ENCODE results near the gene OLFM3.

Gene OLFM3

GRCh38 chr1:102015728-102016127 lies 19.0 kb upstream of the OLFM3 start:
- TF ChIP-seq, protein P1, sequence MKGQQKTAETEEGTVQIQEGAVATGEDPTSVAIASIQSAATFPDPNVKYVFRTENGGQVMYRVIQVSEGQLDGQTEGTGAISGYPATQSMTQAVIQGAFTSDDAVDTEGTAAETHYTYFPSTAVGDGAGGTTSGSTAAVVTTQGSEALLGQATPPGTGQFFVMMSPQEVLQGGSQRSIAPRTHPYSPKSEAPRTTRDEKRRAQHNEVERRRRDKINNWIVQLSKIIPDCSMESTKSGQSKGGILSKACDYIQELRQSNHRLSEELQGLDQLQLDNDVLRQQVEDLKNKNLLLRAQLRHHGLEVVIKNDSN (IDR thresholded peaks at IDR 0.05), result no peak
- TF ChIP-seq CREB1 (IDR thresholded peaks at IDR 0.05; ENCODE audit: low read depth), result no peak
- TF ChIP-seq TCF12 (IDR thresholded peaks at IDR 0.05; ENCODE audit: low read depth), result no peak
- TF ChIP-seq, protein P2, sequence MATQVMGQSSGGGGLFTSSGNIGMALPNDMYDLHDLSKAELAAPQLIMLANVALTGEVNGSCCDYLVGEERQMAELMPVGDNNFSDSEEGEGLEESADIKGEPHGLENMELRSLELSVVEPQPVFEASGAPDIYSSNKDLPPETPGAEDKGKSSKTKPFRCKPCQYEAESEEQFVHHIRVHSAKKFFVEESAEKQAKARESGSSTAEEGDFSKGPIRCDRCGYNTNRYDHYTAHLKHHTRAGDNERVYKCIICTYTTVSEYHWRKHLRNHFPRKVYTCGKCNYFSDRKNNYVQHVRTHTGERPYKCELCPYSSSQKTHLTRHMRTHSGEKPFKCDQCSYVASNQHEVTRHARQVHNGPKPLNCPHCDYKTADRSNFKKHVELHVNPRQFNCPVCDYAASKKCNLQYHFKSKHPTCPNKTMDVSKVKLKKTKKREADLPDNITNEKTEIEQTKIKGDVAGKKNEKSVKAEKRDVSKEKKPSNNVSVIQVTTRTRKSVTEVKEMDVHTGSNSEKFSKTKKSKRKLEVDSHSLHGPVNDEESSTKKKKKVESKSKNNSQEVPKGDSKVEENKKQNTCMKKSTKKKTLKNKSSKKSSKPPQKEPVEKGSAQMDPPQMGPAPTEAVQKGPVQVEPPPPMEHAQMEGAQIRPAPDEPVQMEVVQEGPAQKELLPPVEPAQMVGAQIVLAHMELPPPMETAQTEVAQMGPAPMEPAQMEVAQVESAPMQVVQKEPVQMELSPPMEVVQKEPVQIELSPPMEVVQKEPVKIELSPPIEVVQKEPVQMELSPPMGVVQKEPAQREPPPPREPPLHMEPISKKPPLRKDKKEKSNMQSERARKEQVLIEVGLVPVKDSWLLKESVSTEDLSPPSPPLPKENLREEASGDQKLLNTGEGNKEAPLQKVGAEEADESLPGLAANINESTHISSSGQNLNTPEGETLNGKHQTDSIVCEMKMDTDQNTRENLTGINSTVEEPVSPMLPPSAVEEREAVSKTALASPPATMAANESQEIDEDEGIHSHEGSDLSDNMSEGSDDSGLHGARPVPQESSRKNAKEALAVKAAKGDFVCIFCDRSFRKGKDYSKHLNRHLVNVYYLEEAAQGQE (IDR thresholded peaks at IDR 0.05; ENCODE audit: low read depth), result no peak
- TF ChIP-seq, protein P3, sequence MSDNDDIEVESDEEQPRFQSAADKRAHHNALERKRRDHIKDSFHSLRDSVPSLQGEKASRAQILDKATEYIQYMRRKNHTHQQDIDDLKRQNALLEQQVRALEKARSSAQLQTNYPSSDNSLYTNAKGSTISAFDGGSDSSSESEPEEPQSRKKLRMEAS (IDR thresholded peaks at IDR 0.05), result no peak
- TF ChIP-seq TAF1 (IDR thresholded peaks at IDR 0.05; ENCODE audit: low read depth), result no peak
- TF ChIP-seq CEBPB (IDR thresholded peaks at IDR 0.05), result no peak
- no peak for TF ChIP-seq RAD21 (IDR thresholded peaks at IDR 0.05; ENCODE audit: low read depth)
- no peak for TF ChIP-seq FOXM1 (IDR thresholded peaks at IDR 0.05; ENCODE audit: borderline replicate concordance, low read depth)
- TF ChIP-seq NFIC (IDR thresholded peaks at IDR 0.05), result no peak
- TF ChIP-seq ZBTB7A (IDR thresholded peaks at IDR 0.05; ENCODE audit: low read depth), result no peak
- no peak for TF ChIP-seq TEAD4 (IDR thresholded peaks at IDR 0.05)
- TF ChIP-seq EP300 (IDR thresholded peaks at IDR 0.05; ENCODE audit: borderline replicate concordance), result no peak
- no peak for TF ChIP-seq YY1 (IDR thresholded peaks at IDR 0.05; ENCODE audit: low read depth)
- no peak for TF ChIP-seq EGR1 (IDR thresholded peaks at IDR 0.05)

DNA sequence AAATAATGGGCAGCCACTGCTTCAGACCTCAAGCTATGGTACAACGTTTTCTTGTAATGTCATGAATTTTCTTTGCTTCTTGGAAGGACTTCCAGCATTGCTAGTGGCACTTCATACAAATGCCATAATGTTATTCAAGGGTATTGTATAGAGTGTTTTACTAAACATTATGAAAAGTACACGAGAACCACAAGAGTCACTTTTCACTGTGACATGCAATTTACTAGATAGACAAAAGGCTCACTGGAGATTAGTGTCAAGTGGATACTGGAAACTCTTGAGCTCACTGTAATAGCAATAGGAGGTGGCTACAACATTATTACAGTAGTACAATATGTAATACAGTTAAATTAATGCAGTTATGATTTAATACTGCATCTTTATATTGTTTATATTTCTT lies 5.3 kb upstream of the OLFM3 start:
- TF ChIP-seq NFIC (IDR thresholded peaks at IDR 0.05) (no peak), FOXM1 (IDR thresholded peaks at IDR 0.05; ENCODE audit: borderline replicate concordance, low read depth) (no peak), ZBTB7A (IDR thresholded peaks at IDR 0.05; ENCODE audit: low read depth) (no peak), CREB1 (IDR thresholded peaks at IDR 0.05; ENCODE audit: low read depth) (no peak), EP300 (IDR thresholded peaks at IDR 0.05; ENCODE audit: borderline replicate concordance) (no peak), CEBPB (IDR thresholded peaks at IDR 0.05) (no peak), YY1 (IDR thresholded peaks at IDR 0.05; ENCODE audit: low read depth) (no peak)
- TF ChIP-seq, protein P1 (IDR thresholded peaks at IDR 0.05), result no peak

DNA sequence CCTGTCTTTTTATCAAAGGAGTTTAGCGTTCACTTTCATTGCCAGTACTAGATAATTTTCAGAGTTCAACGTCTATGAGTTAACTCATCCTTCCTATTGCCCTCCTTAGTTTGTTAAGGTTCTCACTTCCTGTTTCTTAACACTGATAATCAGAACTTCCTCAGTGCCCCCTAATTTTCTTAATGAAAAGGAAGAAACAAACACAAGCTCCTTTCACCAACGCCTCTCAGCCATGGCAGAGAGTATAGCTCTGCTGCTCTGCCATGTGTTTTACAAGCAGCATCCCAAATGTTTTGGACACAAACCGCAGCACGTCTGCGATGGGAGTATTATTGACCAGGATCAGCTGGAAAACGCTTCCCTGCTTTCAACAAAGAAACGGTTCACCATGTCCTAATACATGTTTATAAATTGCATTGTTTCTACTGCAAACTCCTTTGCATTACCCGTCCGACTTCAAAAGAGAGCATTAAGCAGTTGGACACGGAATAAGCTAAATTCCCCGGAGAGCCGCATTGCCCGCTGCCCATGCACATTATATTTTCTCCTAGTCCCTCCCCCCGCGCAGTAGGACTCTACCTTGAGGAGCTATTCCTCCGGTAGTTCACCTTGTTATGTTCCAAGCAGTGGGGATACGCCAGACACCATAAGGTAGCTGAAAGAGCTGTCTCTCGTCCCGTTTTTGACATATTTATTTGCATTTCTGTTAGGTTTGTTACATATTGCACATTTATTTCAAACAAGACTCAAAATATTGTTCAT lies 561 bp downstream of the OLFM3 start:
- no peak for TF ChIP-seq CREB1 (IDR thresholded peaks at IDR 0.05; ENCODE audit: low read depth)
- TF ChIP-seq RAD21 (IDR thresholded peaks at IDR 0.05; ENCODE audit: low read depth), result no peak
- no peak for TF ChIP-seq NFIC (IDR thresholded peaks at IDR 0.05)
- no peak for TF ChIP-seq FOXM1 (IDR thresholded peaks at IDR 0.05; ENCODE audit: borderline replicate concordance, low read depth)
- no peak for TF ChIP-seq CEBPB (IDR thresholded peaks at IDR 0.05)
- no peak for TF ChIP-seq EGR1 (IDR thresholded peaks at IDR 0.05)
- TF ChIP-seq TAF1 (IDR thresholded peaks at IDR 0.05; ENCODE audit: low read depth), result no peak
- TF ChIP-seq, protein P1 (IDR thresholded peaks at IDR 0.05), result no peak
- TF ChIP-seq, protein P3 (IDR thresholded peaks at IDR 0.05), result no peak
- TF ChIP-seq ZBTB7A (IDR thresholded peaks at IDR 0.05; ENCODE audit: low read depth), result no peak
- TF ChIP-seq EP300 (IDR thresholded peaks at IDR 0.05; ENCODE audit: borderline replicate concordance), result no peak
- no peak for TF ChIP-seq YY1 (IDR thresholded peaks at IDR 0.05; ENCODE audit: low read depth)

DNA sequence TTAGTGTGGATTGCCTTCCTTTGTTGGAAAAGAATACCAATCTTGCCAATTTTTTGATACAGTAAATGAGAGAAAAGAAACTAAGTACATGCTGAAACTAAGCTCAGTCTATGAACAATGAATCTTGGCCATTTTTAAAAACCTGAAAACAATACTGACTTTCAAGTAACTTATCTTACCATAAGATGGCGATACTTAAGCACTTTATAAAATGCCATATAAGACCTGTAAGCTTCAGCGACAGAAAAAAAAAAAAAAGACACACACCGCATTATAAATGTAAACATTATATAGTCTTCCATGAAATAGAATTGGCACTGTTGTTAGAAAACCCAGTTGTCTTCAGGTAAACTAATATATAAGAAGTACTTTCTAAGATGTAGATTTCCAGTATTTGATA lies 3.0 kb downstream of the OLFM3 start:
- peak; percentile 49 for TF ChIP-seq RAD21 (IDR thresholded peaks at IDR 0.05; ENCODE audit: low read depth)
- TF ChIP-seq, protein P3 (IDR thresholded peaks at IDR 0.05), result no peak
- no peak for TF ChIP-seq TCF12 (IDR thresholded peaks at IDR 0.05; ENCODE audit: low read depth)
- TF ChIP-seq, protein P1 (IDR thresholded peaks at IDR 0.05), result no peak
- no peak for TF ChIP-seq CEBPB (IDR thresholded peaks at IDR 0.05)
- no peak for TF ChIP-seq CREB1 (IDR thresholded peaks at IDR 0.05; ENCODE audit: low read depth)
- TF ChIP-seq EP300 (IDR thresholded peaks at IDR 0.05; ENCODE audit: borderline replicate concordance), result no peak
- TF ChIP-seq, protein P2 (IDR thresholded peaks at IDR 0.05; ENCODE audit: low read depth), result no peak

Data from Ishikawa (cell line).